Gastrocnemius medialis (tissue), 4 donors: ENCODE measurements around the gene TMLHE. TPM values are rescaled to one million over a fixed set of nuclear protein-coding genes. Genes with fewer than 3 reads are reported as not detected.
"Not testable (repeated sequence)": the region's sequence is repeated elsewhere in the genome, so short reads cannot be mapped to it uniquely, and the experiment has no call there.

Experiments used
- ATAC-seq, 2 donors: fragments of 150-250 bp; one replicate each; pipeline ENCODE4 v1.9.1; 2016
- DNase-seq, 2 donors: peaks; one replicate each; pipeline ENCODE4 v3.0.0-alpha.2; 2019
- H3K27ac ChIP-seq, 4 donors: fragments of 200-600 bp; sonication (generic); 1 replicate in 1 of 4; 2 replicates in 3 of 4; pipeline ENCODE4 v1.5.1; 2016 to 2018; ENCODE audit warnings: mild to moderate bottlenecking in 2 of 4, moderate library complexity in 1 of 4
- H3K27me3 ChIP-seq, 3 donors: fragments of 200-600 bp; sonication (generic) in 2 of 3; 1 replicate in 1 of 3; 2 replicates in 2 of 3; pipeline versions ENCODE4 v1.5.1 to v1.6.0; 2016 to 2019; ENCODE audit warnings: mild to moderate bottlenecking in 1 of 3, moderate library complexity in 1 of 3
- H3K36me3 ChIP-seq, 2 donors: fragments of 200-600 bp; sonication (generic) in 1 of 2; one replicate each; pipeline ENCODE4 v1.5.1; 2017 to 2018
- H3K4me1 ChIP-seq, 2 donors: fragments of 200-600 bp; sonication (generic) in 1 of 2; one replicate each; pipeline ENCODE4 v1.5.1; 2016 to 2017; ENCODE audit warnings: mild to moderate bottlenecking in 2 of 2
- H3K4me3 ChIP-seq, 4 donors: fragments of 200-600 bp; sonication (generic) in 3 of 4; 1 replicate in 1 of 4; 2 replicates in 3 of 4; pipeline ENCODE4 v1.5.1; 2016 to 2019; ENCODE audit warnings: mild to moderate bottlenecking in 2 of 4
- H3K9me3 ChIP-seq, 3 donors: fragments of 200-600 bp; sonication (generic) in 2 of 3; 1 replicate in 1 of 3; 2 replicates in 2 of 3; pipeline ENCODE4 v1.5.1; 2016 to 2019
- CTCF ChIP-seq, 5 experiments: fragments of 450-650 bp in 3 of 5; fragments of 200-600 bp in 2 of 5; sonication (generic) in 2 of 5; IDR thresholded peaks in 4 of 5; conservative IDR thresholded peaks in 1 of 5; 1 replicate in 4 of 5; 2 replicates in 1 of 5; pipeline ENCODE4 v1.5.1; 2016 to 2019; ENCODE audit warnings: antibody characterized with exemption in 5 of 5, mild to moderate bottlenecking in 3 of 5, moderate library complexity in 3 of 5
- POLR2A ChIP-seq, 2 donors: fragments of 450-650 bp; IDR thresholded peaks; one replicate each; pipeline ENCODE4 v1.6.1; 2017; ENCODE audit warnings: antibody characterized with exemption in 2 of 2, mild to moderate bottlenecking in 2 of 2, moderate library complexity in 2 of 2
- in situ Hi-C, 4 donors: fragments of 200-750 bp; cut with MboI; loops; one replicate each; pipeline versions ENCODE4 v1.15.0 to v1.8.0; 2017; ENCODE audit warnings: low sequenced_read_pairs in 4 of 4
- intact Hi-C: fragments of 100-400 bp; cut with DNase I; formaldehyde crosslinking; loops from one replicate; pipeline ENCODE4 v1.15.1; 2023; ENCODE audit warnings: low total_unique reads
- total RNA-seq, 4 donors: library from RNA; depleted of rRNA; stranded (reverse); fragments of >200 nt; gene quantifications; one replicate each; pipeline versions ENCODE4 v1.1.0 to v1.2.3, GENCODE V29; 2016

The TMLHE gene
- total RNA-seq, 4 donors from 2014 or later, result 13.7 to 25.7 (median 17.4) TPM

- Histone ChIP-seq H3K27ac (no peak overlapping the region), H3K4me3 (no peak overlapping the region), H3K9me3 (no peaks in the 10 kb centered on the region), H3K4me1 (no peaks in the 10 kb centered on the region), H3K27me3 (no peaks in the 10 kb centered on the region), H3K36me3 (no peaks in the 10 kb centered on the region)
- no peak for ATAC-seq
- TF ChIP-seq POLR2A (IDR thresholded peaks at IDR 0.05) (no peak), CTCF (IDR thresholded peaks at IDR 0.05 in 4 of 5, conservative IDR thresholded peaks at IDR 0.05 in 1 of 5) (no peak)
- intact Hi-C loops (no loop called here), in situ Hi-C loops (no loop called here)
- DNase-seq, result no peak
These were observed 25.0 kb upstream of the TMLHE start for GRCh38 chrX:155637714-155638113.

GRCh38 chrX:155635019-155635418, 22.3 kb upstream of the TMLHE start:
- DNase-seq, H3K27me3 ChIP-seq, ATAC-seq, H3K36me3 ChIP-seq, H3K27ac ChIP-seq, H3K4me3 ChIP-seq, H3K9me3 ChIP-seq, in situ Hi-C loops, H3K4me1 ChIP-seq, intact Hi-C loops: not testable (repeated sequence)

GRCh38 chrX:155632431-155633100, 19.8 kb upstream of the TMLHE start:
- TF ChIP-seq CTCF (IDR thresholded peaks at IDR 0.05 in 4 of 5, conservative IDR thresholded peaks at IDR 0.05 in 1 of 5) (no peak), POLR2A (IDR thresholded peaks at IDR 0.05) (no peak)
- no peak for ATAC-seq
- H3K4me3 ChIP-seq, result no peak overlapping the region
- DNase-seq, result no peak
- in situ Hi-C loops, result no loop called here
- no peaks in the 10 kb centered on the region for H3K27me3 ChIP-seq
- no peak overlapping the region for H3K27ac ChIP-seq
- H3K9me3 ChIP-seq, result no peaks in the 10 kb centered on the region
- intact Hi-C loops, result no loop called here
- no peaks in the 10 kb centered on the region for H3K4me1 ChIP-seq
- H3K36me3 ChIP-seq, result no peaks in the 10 kb centered on the region

DNA sequence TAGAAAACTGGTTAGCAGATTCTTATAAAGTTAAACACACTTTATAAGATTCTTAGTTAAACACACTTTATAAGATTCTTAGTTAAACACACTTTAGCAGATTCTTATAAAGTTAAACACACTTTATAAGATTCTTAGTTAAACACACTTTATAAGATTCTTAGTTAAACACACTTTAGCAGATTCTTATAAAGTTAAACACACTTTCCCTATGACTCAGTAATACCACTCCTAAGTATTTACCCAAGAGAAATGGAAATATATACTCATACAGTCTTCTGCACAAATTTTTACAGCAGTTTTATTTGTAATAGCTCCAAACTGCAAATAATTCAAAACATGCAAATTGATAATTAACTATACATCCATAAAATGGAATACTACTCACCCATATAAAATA, 7.4 kb upstream of the TMLHE start:
- ATAC-seq, H3K9me3 ChIP-seq, H3K27ac ChIP-seq, DNase-seq, H3K27me3 ChIP-seq, H3K36me3 ChIP-seq, H3K4me3 ChIP-seq, H3K4me1 ChIP-seq, in situ Hi-C loops, intact Hi-C loops: not testable (repeated sequence)

DNA sequence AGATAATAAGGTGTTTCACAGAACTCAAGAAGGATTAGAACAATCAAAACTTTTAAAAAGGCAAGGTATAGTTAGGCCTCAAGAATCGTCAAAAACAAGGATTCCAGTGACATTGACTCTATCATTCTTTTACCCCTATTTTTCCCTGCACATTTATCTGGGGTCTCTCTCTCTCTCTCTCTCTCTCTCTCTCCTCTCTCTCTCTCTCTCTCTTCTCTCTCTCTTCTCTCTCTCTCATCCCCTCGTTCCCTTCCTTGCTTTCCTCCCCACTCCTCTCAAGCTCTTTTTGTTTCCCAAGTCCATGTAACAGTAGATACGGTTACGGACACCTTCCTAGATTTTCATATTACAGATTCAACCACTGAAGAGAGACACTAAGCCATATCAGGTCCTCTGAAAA, 3.2 kb upstream of the TMLHE start:
- H3K27ac ChIP-seq, result no peak overlapping the region
- TF ChIP-seq POLR2A (IDR thresholded peaks at IDR 0.05) (no peak), CTCF (IDR thresholded peaks at IDR 0.05 in 4 of 5, conservative IDR thresholded peaks at IDR 0.05 in 1 of 5) (no peak)
- H3K36me3 ChIP-seq, result no peaks in the 10 kb centered on the region
- H3K4me3 ChIP-seq, result no peak overlapping the region
- in situ Hi-C loops (no loop called here), intact Hi-C loops (loop anchor here (10.0 kb wide), 1 partner anchor 811 kb away; the partner anchor contains the start of gene MPP1)
- H3K9me3 ChIP-seq, result no peaks in the 10 kb centered on the region
- H3K4me1 ChIP-seq, result peaks cover 4 to 8% of the 10 kb centered on the region in 2 donors
- no peak for DNase-seq
- no peaks in the 10 kb centered on the region for H3K27me3 ChIP-seq
- no peak for ATAC-seq
